NCI-H748 treated with DMSO at 0.1 percent for 48 hours (cell line): ENCODE results near the gene ABI1.
"Not testable (repeated sequence)": the region's sequence is repeated elsewhere in the genome, so short reads cannot be mapped to it uniquely, and the experiment has no call there.

Experiments
- DNase-seq: peaks from one replicate; lab custom pipeline; 2025; lab: John Stamatoyannopoulos, UW

ABI1 gene

DNA sequence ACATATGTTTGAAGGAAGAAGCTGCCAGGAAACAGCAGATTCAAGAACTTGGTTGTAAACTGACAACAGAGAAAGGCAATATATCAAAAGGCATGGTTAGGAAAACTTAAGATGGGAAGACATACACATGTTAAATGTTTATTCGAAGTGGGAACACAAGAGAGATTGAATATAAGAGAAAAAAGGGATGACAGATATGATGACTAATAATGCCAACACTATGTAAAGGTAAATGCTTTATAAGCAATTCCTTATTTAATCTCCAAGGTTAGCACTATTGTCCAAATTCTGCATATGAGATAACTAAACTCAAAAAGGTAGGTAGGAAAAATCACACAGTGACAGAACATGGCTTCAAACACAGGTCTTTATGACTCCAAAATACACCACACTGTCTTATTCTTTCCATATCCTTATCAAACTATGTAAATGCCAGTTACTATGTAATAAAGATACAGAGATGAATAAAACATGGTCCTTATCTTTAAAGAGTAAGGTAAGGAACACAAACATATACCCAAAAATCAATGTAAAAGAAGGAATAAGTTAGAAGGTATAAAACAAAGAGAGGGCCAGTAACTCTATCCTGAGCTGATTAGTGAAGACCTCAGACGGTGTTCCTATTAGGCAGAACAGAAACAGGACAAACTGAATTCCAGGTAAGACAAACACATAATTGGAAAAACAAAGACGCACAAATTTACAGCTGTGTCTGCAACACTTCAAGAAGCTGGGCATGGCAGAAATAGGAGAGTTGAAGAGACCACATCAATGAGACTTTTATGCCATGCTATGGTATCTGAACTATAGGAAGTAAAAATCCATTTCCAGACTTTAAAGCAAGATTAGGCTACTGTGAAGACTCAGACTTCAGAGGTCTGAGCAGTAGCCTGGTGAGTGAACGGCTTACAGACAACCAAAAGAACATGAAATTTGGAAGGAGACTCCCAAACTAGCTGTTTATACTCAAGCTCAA, 56.1 kb downstream of the ABI1 start:
- no peak for DNase-seq

DNA sequence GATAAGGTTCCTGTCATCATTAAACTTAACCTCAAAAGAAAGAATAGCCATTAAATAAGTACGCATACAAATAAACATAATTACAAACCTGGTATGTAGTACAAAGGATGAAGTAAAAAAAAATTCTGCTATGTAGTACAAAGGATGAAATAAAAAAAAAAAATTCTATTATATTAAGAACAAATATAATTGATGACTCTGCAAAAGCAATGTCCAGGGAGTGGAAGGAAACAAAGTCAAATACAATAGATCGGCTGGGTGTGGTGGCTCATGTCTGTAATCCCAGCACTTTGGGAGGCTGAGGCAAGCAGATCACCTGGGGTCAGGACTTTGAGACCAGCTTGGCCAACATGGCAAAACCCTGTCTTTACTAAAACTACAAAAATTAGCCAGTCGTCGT, 56.9 kb downstream of the ABI1 start:
- no peak for DNase-seq

DNA sequence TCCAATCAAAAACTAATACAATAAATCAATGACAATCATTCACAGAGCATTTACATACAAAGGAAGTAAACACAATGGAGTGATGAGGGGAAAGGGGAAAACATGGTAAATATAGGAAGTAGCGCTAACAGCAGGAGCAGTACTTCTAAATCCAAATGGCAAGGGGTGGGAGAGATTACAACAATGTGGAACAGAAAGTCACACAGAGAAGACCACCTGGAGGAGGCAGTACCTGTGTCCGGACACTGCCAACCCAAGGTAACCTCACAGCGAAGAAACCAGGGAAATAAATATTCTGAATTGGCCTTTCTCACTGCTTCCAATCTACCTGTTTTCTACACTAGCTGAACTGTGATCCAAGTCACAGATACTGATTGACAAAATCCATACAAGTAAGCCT, 58.2 kb downstream of the ABI1 start:
- DNase-seq: no peak

DNA sequence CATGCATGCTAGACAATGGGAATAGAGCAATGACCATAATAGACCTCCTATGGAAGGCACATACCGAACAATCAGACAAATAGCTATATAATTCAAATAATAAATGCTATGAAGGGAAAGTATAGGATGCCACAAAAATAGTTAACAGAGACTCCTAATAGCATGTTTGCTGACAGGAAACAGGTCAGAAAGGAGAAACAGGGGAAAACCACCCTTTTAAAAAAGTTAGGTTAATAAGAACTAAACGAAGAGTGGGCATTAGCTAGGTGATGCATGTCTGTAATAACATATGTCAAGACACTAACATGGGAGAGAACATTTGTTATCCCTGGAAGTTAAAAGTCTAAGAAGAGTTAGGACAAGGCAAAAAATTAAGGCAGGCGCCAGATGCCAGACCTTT, 58.9 kb downstream of the ABI1 start:
- no peak for DNase-seq

DNA sequence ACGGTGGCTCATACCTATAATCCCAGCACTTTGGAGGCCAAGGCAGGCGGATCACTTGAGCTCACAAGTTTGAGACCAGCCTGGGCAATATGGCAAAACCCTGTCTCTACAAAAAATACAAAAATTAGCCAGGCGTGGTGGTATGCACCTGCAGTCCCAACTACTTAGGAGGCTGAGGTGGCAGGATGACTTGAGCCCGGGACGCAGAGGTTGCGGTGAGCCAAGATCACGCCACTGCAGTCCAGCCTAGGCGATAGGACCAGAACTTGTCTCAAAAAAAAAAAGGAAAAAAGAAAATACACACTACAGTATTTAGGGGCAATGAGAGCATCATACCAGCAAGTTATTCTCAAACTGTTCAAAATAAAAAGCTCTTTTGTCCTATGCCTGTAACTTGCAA, 59.5 kb downstream of the ABI1 start:
- no peak for DNase-seq

DNA sequence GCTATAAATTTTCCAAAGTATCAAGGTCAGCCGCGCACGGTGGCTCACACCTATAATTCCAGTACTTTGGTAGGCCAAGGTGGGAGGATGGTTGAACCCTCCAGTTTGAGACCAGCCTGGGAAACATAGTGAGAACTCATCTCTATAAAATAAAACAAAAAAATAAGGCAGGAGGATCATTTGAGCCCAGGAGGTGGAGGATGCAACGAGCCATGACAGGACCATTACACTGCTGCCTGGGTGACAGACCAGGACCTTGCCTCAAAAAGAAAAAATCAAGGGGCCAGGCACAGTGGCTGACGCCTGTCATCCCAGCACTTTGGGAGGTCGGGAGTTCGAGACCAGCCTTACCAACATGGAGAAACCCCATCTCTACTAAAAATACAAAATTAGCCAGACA, 60.3 kb downstream of the ABI1 start:
- no peak for DNase-seq

DNA sequence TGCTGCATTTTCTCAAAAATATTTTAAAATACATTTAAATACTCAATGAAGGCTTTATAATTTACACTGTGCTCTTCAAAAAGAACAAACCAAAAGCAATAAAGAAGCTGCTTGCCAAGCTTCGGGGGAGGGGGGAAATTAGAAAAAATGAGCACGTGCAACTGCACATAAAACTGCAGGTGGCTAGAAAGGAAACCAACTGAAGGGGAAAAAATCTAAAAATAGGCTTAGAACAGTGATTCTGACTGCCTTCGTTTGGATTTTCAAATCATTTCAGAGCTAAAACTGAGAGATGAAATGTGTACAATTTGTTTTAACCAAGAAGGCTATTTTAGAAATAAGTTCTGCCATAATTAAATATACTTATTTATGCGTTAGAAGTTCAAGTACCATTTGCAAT, 61.4 kb downstream of the ABI1 start:
- DNase-seq: no peak

DNA sequence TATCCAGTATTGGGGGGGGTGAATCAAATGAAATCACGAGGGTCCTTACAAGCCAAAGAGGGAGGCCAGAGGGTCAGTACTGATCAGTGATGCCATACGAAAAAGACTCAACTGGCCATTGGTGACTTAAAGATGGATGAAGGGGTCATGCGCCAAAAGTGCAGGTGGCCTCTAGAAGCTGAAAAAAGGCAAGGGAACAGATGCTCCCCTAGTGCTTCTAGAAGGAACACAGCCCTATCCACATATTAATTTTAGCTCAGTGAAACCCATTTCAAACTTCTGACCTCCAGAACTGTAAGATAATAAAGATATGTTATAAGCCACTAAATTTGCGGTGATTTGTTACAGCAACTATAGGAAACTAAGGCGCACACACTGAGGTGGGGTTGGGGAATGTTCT, 62.5 kb downstream of the ABI1 start:
- DNase-seq: no peak

DNA sequence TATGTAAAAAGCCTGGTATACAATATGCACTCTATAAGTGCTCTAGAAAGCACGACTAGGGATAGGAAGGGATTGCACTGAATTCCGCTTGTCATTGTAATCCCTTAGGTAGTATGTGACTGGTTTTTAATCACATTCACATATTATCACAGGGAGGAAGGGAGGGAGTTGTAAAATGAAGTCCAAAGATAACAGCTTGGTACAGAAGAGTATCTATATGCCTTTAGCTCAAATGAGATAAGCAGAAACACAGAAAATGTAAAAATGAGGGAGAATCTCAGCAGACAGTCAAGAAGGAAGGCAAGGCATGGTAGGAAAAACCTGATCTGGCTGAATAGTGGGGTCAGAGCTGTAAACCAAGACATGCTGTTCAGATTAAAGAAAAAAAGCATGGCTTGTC, 63.4 kb downstream of the ABI1 start:
- DNase-seq: no peak

DNA sequence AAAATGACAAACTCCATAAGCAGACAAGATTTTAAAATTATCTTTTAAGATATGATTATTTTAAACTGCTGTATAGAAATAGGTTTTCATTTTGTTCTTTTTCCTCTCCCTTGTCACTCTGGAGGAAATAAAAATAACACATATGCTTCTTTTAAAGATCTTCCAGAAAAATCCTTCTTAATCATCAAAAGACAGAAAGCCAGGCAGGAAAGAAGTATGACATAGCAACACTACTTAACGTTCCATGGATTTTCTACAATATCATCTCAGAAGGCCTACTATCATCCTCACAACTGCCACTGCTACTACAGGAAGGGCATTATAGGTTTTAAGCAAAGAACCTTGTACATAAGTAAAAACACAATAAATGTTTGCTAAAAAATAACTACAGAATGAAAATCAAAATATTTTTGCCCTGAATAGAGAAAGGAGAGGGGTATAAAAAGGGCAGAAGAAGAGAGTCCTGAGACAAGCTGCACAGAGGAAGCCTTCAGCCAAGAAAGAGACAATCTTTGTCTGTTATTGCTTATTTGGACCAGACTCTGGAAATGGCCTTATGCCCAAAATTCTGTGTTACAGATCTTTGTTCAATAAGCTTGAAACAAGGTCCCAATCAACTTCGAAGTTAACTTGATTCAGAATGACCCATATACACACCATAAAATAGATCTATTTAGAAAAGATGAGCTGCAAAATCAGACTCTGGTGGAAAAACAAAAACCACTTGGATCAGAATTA, 67.8 kb downstream of the ABI1 start:
- DNase-seq: no peak

DNA sequence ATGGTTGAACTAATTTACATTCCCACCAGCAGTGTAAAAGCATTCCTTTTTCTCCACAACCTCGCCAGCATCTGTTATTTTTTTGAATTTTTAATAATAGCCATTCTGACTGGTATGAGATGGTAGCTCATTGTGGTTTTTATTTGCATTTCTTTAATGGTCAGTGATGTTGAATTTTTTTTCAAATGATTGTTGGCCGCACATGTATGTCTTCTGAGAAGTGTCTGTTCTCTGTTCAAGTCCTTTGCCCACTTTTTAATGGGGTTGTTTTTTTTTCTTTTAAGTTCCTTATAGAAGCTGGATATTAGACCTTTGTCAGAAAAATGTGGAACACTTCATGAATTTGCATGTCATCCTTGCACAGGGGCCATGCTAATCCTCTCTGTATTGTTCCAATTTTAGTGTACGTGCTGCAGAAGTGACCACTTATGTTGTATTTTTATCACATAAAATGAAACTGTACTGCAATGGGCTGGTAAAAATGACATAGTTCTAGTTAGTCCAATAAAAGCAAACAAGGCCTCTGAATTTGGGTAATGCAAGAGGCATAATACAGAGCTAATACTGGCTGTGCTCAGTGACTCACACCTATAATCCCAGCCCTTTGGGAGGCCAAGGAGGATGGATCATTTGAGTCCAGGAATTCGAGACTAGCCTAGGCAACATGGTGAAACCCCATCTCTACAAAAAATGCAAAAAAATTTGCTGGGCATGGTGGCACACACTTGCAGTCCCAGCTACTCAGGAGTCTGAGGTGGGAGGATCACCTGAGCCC, 70.3 kb downstream of the ABI1 start:
- DNase-seq: no peak

DNA sequence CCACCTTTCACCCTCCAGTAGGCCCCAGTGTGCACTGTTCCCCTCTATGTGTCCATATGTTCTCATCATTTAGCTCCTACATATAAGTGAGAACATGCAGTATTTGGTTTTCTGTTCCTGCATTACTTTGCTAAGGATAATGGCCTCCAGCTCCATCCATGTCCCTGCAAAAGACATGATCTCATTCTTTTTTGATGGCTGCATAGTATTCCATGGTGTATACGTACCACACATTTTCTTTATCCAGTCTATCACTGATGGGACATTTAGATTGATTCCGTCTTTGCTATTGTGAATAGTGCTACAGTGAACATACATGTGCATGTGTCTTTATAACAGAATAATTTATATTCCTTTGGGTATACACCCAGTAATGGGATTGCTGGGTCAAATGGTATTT, 71.0 kb downstream of the ABI1 start:
- not testable (repeated sequence) for DNase-seq

DNA sequence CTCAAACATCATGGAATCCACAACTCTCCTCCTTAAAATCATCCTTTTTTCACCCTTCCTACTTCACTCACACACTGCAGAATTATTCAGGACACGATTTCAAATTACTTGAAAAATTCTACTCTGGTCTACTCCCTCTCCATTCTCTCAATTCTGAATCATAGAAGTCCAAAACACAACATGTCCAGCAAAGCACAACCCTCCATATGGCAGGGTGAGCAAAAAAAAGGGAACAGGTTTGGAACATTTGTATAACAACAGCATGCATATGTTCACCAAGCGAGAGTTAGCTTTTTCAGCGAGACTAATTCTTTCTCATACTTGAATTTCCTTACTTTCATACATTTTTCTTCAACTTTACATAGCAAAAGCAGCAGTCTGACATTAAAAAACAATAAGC, 73.4 kb downstream of the ABI1 start:
- DNase-seq: no peak

DNA sequence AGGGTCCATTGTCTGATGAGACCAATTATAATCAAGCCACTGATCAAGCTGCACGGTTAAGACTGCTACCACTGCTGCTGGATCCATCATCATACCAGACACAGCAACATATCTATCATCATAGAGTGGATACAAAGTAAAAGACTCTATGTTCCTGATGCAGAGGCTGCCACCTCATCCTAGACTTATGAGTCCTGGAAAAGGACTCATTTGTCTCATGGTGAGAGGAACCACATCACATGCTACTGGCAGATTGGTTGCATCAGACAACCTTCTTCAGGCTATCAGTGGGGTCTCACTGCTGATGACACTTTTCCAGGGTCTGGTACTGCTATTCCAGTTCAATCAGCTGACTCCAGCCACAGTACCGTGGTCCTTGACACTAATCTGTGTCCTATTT, 79.0 kb downstream of the ABI1 start:
- no peak for DNase-seq

DNA sequence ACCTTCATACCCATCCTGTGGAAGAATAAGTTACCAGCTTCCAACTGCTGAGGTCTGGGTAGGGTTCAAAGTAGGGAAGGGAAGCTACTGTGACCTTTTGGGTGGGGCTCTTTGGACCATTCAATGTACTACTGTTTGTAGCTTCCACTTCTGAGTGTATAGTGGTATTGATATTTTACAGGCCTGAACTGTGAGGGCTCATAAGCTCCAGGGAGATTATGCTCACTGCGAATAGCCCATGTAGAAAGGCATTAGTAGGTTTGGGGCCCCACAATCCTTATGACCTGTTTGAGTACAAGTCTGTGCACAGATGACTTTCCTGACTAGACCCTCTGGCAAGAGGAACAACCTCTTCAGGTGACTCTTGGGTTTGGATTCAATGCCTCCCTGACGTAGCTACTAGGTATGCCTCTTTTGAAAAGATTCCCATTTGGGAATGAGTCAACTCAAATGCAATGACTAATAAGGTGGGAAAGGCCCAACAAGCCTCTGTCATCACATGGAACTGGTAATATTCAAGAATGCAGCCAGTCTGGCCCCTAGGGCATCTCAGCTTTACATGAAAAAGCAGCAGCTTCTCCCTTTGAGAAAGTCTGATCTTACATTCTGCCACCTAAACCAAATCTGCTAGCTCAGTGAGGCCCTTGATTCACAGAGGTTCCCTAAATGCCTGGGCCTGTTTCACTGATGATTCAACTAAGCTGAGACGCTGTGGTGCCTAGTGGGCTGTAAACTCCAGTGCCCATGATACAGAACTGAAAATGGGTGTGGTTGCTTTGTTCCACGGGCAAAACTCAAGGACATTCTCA, 79.8 kb downstream of the ABI1 start:
- DNase-seq: no peak

DNA sequence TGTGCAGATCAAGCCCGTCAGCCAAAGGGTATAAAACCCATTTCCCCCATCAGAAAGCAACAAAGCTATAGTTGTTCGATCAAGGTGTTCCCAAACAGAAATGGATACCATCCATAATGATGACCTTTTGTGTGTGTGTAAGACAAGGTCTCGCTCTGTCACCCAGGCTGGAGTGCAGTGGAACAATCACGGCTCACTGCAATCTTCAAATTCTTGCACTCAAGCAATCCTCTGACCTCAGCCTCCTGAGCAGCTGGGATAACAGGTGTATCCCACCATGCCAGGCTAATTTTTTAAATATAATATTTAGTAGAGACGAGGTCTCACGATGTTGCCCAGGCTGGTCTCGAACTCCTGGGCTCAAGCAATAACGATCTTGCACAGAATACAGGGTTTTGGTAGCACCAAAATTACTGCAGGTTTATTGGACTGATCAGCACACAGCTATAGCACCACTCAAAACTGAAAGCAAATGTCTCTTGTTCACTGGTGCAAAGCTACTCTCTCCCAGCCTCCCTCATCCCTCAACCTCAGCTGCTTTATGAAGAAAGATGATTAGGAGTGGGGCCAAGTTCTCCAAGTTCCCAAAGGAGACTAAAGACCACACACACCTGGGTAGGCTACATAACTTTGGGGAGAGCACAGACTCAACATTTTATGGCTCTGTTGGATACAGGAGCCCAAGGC, 80.5 kb downstream of the ABI1 start:
- DNase-seq: no peak

DNA sequence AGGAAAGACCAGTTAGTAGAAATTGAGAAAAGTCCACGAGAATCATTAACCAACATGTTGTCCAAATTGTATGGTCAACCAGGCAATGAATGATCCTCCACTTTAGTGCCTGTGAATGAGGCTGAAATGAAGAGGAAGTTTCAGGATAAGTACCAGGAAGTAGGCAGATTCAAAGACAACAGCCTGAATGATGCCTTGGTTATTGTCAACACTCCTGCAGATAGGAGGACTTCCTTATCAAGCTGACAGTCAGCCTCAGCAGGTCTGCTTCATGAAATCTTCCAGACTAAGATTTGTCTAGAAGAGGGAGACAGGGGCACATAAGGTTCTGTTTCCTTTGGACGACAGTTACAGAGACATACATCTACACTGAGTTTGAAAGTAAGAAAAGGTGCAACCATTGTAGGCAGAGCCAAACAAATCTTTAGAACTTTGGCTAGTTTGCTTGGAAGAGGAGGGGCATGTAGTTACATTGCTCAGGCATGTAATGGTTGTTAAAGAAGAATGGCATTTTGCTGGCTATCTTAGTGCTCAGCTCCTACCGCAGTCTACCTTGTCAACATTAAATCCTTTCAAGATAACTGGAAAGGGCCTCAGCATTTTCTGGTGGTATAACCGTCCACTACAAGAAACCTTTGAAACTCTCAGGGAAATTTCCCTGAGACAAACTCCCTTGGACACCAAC, 81.4 kb downstream of the ABI1 start:
- no peak for DNase-seq

DNA sequence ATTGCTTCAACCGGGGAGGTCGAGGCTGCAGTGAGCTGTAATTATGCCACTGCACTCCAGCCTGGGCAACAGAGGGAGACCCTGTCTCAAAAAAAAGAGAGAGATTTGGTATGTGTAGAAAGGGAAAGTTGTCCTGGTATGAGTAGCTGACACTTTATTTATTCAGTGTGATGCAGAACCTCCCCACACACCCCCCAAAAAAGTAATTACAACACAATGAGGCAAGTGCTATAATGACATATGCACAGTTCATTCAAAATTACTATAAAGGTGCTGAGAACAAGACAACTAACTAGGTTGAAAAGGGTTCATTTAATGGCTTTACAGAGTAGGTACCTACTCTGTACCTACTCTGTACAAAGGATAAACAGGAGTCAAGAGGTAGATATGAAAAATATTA, 83.1 kb downstream of the ABI1 start:
- no peak for DNase-seq

DNA sequence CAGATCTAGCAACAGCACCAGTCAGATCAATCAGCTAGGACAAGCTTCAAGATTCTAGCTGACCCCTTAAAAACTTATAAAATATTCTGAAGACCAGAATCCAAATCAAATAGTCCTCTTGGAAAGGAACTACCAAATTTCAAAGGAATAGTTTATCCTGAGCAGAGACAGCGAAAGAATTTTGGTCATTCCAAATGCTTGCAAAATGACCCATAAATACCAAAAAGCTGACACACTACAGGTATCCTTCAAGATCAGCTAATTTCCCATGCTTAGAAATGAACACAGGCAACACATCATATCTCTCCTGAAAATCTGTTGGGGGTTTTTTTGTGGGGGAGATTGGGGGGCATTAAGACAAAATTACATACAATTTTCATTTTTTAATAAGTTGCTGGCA, 84.5 kb downstream of the ABI1 start:
- DNase-seq: no peak

DNA sequence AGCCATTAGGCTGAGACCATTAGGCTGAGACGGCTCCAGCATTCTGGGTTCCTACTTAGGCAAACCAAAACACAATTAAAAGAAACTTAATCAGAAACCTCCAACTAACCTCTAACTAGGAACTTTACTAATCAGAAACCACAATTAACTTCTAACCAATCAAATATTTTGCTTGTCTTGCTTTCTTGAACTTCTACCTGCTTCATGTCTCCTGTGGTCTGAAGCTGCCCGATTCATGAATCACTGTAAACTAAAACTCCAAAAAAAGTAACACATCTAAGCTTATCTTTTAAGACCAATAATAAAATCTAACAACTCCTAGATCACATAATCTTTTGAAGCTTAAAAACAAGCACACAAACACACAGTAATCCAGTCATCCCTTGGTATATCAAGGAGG, 87.1 kb downstream of the ABI1 start:
- DNase-seq: no peak

DNA sequence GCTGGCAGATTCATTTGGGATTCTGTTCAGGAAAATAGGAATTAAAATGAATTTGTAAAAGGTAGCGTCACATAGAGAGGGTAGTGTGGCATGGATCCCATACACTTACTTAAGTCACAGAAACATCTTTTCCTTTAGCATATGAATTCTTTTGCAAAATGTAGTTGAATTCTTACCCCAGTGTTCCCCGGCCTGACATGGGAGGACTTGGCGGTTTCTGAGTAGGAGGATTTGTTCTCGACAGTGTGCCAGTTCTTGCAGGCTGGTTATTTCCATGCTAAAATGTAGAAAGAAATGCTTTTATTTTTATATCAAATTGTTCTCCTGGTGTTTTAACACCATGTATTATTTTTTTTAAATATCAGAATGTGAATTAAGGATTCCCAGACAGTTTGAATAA, 90.7 kb downstream of the ABI1 start:
- DNase-seq: no peak
